Measurements from ENCODE around the gene ZNHIT2.

The ZNHIT2 gene

GRCh38 chr11:65110354-65110861, 7.1 kb downstream of the ZNHIT2 start:
- Histone ChIP-seq H3K4me3 (ENCODE audit: low read length) (no peak overlapping the region), H3K36me3 (ENCODE audit: insufficient read depth, low read length) (peaks cover 18% of the 10 kb centered on the region), H3K27me3 (ENCODE audit: insufficient read depth, low read length) (no peaks in the 10 kb centered on the region), H3K27ac (ENCODE audit: low read depth, low read length) (no peak overlapping the region), H3K4me1 (ENCODE audit: insufficient read depth, low read length) (peaks cover 7% of the 10 kb centered on the region; the same call in 1 of the 2 replicates), H3K9ac (ENCODE audit: low read depth, low read length) (no peak overlapping the region), H3K9me3 (ENCODE audit: insufficient read depth, low read depth, low read length) (no peaks in the 10 kb centered on the region)
- WGBS: 27% methylated on average over 18 of the region's 18 CpGs

GRCh38 chr11:65109231-65110198, 8.0 kb downstream of the ZNHIT2 start:
- Histone ChIP-seq H3K27me3 (ENCODE audit: insufficient read depth, low read length) (no peaks in the 10 kb centered on the region), H3K27ac (ENCODE audit: low read depth, low read length) (no peak overlapping the region), H3K9ac (ENCODE audit: low read depth, low read length) (no peak overlapping the region), H3K4me3 (ENCODE audit: low read length) (no peak overlapping the region), H3K9me3 (ENCODE audit: insufficient read depth, low read depth, low read length) (no peaks in the 10 kb centered on the region), H3K4me1 (ENCODE audit: insufficient read depth, low read length) (peaks cover 7% of the 10 kb centered on the region; the same call in 1 of the 2 replicates), H3K36me3 (ENCODE audit: insufficient read depth, low read length) (peaks cover 15% of the 10 kb centered on the region)
- WGBS: 94% methylated on average over 36 of the region's 36 CpGs

DNA sequence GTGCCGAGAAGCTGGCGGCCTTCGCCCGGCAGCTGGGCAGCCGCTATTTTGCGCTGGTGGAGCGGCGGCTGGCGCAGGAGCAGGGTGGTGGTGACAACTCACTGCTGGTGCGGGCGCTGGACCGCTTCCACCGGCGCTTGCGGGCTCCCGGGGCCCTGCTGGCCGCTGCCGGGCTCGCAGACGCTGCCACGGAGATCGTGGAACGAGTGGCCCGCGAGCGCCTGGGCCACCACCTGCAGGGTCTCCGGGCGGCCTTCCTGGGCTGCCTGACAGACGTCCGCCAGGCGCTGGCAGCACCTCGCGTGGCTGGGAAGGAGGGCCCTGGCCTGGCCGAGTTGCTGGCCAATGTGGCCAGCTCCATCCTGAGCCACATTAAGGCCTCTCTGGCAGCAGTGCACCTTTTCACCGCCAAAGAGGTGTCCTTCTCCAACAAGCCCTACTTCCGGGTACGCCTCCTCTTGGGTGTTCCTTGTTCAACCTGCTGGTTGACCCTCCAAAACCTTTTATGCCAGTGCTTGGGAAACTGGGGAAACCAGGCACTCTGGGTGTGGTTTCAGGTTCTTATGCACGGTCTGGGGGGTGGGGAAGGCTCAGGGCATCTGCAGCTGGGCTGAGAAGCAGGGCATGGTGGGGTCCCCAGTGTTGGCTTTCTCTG, 8.9 kb downstream of the ZNHIT2 start:
- Histone ChIP-seq H3K27me3 (ENCODE audit: insufficient read depth, low read length) (no peaks in the 10 kb centered on the region), H3K4me1 (ENCODE audit: insufficient read depth, low read length) (peaks cover 7% of the 10 kb centered on the region; the same call in 1 of the 2 replicates), H3K4me3 (ENCODE audit: low read length) (no peak overlapping the region), H3K27ac (ENCODE audit: low read depth, low read length) (no peak overlapping the region), H3K36me3 (ENCODE audit: insufficient read depth, low read length) (peaks cover 17% of the 10 kb centered on the region), H3K9me3 (ENCODE audit: insufficient read depth, low read depth, low read length) (no peaks in the 10 kb centered on the region), H3K9ac (ENCODE audit: low read depth, low read length) (no peak overlapping the region)
- 96% methylated on average over 38 of the region's 38 CpGs for WGBS

GRCh38 chr11:65107751-65108468, 9.6 kb downstream of the ZNHIT2 start:
- Histone ChIP-seq H3K27me3 (ENCODE audit: insufficient read depth, low read length) (no peaks in the 10 kb centered on the region), H3K9me3 (ENCODE audit: insufficient read depth, low read depth, low read length) (no peaks in the 10 kb centered on the region), H3K4me3 (ENCODE audit: low read length) (no peak overlapping the region), H3K4me1 (ENCODE audit: insufficient read depth, low read length) (peaks cover 7% of the 10 kb centered on the region; the same call in 1 of the 2 replicates), H3K36me3 (ENCODE audit: insufficient read depth, low read length) (peaks cover 20% of the 10 kb centered on the region), H3K27ac (ENCODE audit: low read depth, low read length) (no peak overlapping the region), H3K9ac (ENCODE audit: low read depth, low read length) (no peak overlapping the region)
- 96% methylated on average over 52 of the region's 52 CpGs for WGBS

DNA sequence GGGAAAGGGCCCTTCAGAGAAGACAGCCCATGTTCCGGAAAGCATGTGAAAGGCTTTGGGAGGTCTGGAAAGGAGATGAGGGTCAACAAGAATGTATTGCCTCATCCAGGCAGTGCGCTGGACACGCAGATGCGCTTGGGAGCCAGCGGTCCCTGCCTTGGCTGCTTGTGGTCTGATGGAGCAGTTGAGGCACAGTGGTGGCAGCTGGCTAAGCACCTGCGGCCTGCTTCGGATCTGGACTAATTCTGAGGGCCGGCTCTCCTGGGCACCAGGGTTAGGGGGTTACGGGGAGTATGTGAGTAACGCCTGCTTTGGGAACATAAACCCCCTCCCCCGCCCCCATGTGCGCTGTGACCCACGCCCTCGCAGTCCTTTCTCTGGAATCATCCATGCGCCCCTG, 10.4 kb downstream of the ZNHIT2 start:
- WGBS: 98% methylated on average over 15 of the region's 15 CpGs
- Histone ChIP-seq H3K4me3 (ENCODE audit: low read length) (no peak overlapping the region), H3K36me3 (ENCODE audit: insufficient read depth, low read length) (peaks cover 20% of the 10 kb centered on the region), H3K27ac (ENCODE audit: low read depth, low read length) (no peak overlapping the region), H3K9me3 (ENCODE audit: insufficient read depth, low read depth, low read length) (no peaks in the 10 kb centered on the region), H3K9ac (ENCODE audit: low read depth, low read length) (no peak overlapping the region), H3K4me1 (ENCODE audit: insufficient read depth, low read length) (peaks cover 7% of the 10 kb centered on the region; the same call in 1 of the 2 replicates), H3K27me3 (ENCODE audit: insufficient read depth, low read length) (no peaks in the 10 kb centered on the region)

GRCh38 chr11:65104628-65105027, 12.9 kb downstream of the ZNHIT2 start:
- no peak overlapping the region for H3K4me3 ChIP-seq (ENCODE audit: low read length)
- H3K9me3 ChIP-seq (ENCODE audit: insufficient read depth, low read depth, low read length): no peaks in the 10 kb centered on the region
- WGBS: 94% methylated on average over 4 of the region's 4 CpGs
- no peak overlapping the region for H3K27ac ChIP-seq (ENCODE audit: low read depth, low read length)
- no peak overlapping the region for H3K9ac ChIP-seq (ENCODE audit: low read depth, low read length)
- no peaks in the 10 kb centered on the region for H3K4me1 ChIP-seq (ENCODE audit: insufficient read depth, low read length)
- H3K27me3 ChIP-seq (ENCODE audit: insufficient read depth, low read length): no peaks in the 10 kb centered on the region
- H3K36me3 ChIP-seq (ENCODE audit: insufficient read depth, low read length): peaks cover 20% of the 10 kb centered on the region

DNA sequence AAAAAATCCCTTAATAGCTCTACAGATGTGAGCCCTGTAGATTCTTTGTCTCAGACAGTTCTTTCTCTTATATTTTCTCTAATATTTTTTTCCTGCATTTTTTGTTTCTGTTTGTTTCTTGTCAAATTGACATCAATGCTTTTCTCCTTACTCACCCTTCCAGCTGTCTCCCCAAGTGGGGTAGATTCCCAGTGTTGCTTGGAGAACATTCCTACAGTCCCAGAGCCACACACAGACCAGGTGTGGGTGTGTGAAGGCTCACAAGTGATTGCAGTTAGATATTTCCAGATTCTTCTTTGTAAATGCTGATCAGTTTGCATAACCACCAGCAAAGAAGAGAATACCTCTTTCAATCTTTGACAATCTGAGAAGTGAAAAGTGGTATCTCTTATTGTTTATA, 14.0 kb downstream of the ZNHIT2 start:
- Histone ChIP-seq H3K4me3 (ENCODE audit: low read length) (no peak overlapping the region), H3K27me3 (ENCODE audit: insufficient read depth, low read length) (no peaks in the 10 kb centered on the region), H3K9ac (ENCODE audit: low read depth, low read length) (no peak overlapping the region), H3K4me1 (ENCODE audit: insufficient read depth, low read length) (no peaks in the 10 kb centered on the region), H3K9me3 (ENCODE audit: insufficient read depth, low read depth, low read length) (no peaks in the 10 kb centered on the region), H3K36me3 (ENCODE audit: insufficient read depth, low read length) (peaks cover 17% of the 10 kb centered on the region), H3K27ac (ENCODE audit: low read depth, low read length) (no peak overlapping the region)

- H3K9me3 ChIP-seq (ENCODE audit: insufficient read depth, low read depth, low read length): no peaks in the 10 kb centered on the region
- WGBS: 96% methylated on average over 8 of the region's 8 CpGs
- peaks cover 23% of the 10 kb centered on the region for H3K36me3 ChIP-seq (ENCODE audit: insufficient read depth, low read length)
- no peaks in the 10 kb centered on the region for H3K27me3 ChIP-seq (ENCODE audit: insufficient read depth, low read length)
- H3K27ac ChIP-seq (ENCODE audit: low read depth, low read length): no peak overlapping the region
- H3K4me3 ChIP-seq (ENCODE audit: low read length): no peak overlapping the region
- no peak overlapping the region for H3K9ac ChIP-seq (ENCODE audit: low read depth, low read length)
- no peaks in the 10 kb centered on the region for H3K4me1 ChIP-seq (ENCODE audit: insufficient read depth, low read length)
Measured at GRCh38 chr11:65102142-65103095, 15.1 kb downstream of the ZNHIT2 start.

DNA sequence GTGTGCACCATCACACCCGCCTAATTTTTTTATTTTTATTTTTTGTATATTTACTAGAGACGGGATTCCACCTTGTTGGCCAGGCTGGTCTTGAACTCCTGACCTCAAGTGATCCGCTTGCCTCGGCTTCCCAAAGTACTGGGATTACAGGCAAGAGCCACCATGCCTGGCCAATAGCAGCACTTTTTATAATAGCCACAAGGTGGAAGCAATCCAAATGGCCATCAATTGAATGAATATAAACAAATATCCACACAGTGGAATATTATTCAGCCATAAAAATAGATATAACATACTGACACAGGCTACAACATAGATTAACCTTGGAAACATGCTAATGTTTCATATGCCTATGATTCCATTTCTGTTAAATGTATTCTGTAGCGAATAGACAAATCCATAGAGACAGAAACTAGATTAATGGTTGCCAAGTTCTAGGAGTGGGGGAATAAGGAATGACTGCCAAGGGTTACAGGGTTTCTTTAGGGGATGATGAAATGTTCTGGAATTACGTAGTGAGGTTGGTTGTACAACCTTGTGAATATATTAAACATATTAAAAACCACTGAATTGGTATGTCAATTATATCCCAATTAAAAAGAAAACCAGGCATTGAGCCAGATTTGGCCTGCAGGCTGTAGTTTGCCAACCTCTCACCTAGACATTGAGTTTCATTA, 16.7 kb downstream of the ZNHIT2 start:
- Histone ChIP-seq H3K27ac (ENCODE audit: low read depth, low read length) (no peak overlapping the region), H3K36me3 (ENCODE audit: insufficient read depth, low read length) (peaks cover 26% of the 10 kb centered on the region), H3K9me3 (ENCODE audit: insufficient read depth, low read depth, low read length) (no peaks in the 10 kb centered on the region), H3K9ac (ENCODE audit: low read depth, low read length) (no peak overlapping the region), H3K27me3 (ENCODE audit: insufficient read depth, low read length) (no peaks in the 10 kb centered on the region), H3K4me3 (ENCODE audit: low read length) (no peak overlapping the region), H3K4me1 (ENCODE audit: insufficient read depth, low read length) (peaks cover 3% of the 10 kb centered on the region; the same call in 1 of the 2 replicates)
- WGBS: 96% methylated on average over 4 of the region's 6 CpGs

GRCh38 chr11:65096926-65097325, 20.6 kb downstream of the ZNHIT2 start:
- Histone ChIP-seq H3K36me3 (ENCODE audit: insufficient read depth, low read length) (peaks cover 13% of the 10 kb centered on the region), H3K9me3 (ENCODE audit: insufficient read depth, low read depth, low read length) (no peaks in the 10 kb centered on the region), H3K9ac (ENCODE audit: low read depth, low read length) (no peak overlapping the region), H3K27me3 (ENCODE audit: insufficient read depth, low read length) (no peaks in the 10 kb centered on the region), H3K4me1 (ENCODE audit: insufficient read depth, low read length) (peaks cover 3% of the 10 kb centered on the region; the same call in 1 of the 2 replicates), H3K27ac (ENCODE audit: low read depth, low read length) (no peak overlapping the region), H3K4me3 (ENCODE audit: low read length) (peak overlapping the region; percentile 93)
- WGBS: 69% methylated on average over 7 of the region's 8 CpGs

Data from HUES64 (cell line).